ENCODE measurements around the gene KLF16.

GRCh38 chr19:1853295-1854038 is 9.9 kb downstream of the KLF16 start:
- TF ChIP-seq TEAD1 (CRISPR knock-in tag; IDR thresholded peaks at IDR 0.05) (no peak), USF2 (CRISPR knock-in tag; IDR thresholded peaks at IDR 0.05) (peak; percentile 93), CTCF (IDR thresholded peaks at IDR 0.05) (peak; percentile 90), CREM (CRISPR knock-in tag; IDR thresholded peaks at IDR 0.05) (no peak), USF1 (CRISPR knock-in tag; IDR thresholded peaks at IDR 0.05) (peak; percentile 91), NFE2L1 (CRISPR knock-in tag; IDR thresholded peaks at IDR 0.05) (no peak), TCF7 (CRISPR knock-in tag; IDR thresholded peaks at IDR 0.05; ENCODE audit: low read depth) (no peak)

Data from WTC11 (cell line).